HCT116 (cell line): ENCODE data around the gene EPS8L2.

Experiments used
- CEBPB ChIP-seq: IDR thresholded peaks from 2 replicates; pipeline ENCODE4 v1.6.1; 2012; ENCODE audit warnings: low read depth
- ELF1 ChIP-seq: IDR thresholded peaks from 2 replicates; pipeline ENCODE4 v1.6.1; 2012; ENCODE audit warnings: low read depth, borderline replicate concordance
- EZH2phosphoT487 ChIP-seq: fragments of 200-600 bp; IDR thresholded peaks from 2 replicates; pipeline ENCODE4 v1.6.1; 2018; ENCODE audit warnings: antibody characterized with exemption, borderline replicate concordance
- FOSL1 ChIP-seq: IDR thresholded peaks from 2 replicates; pipeline ENCODE4 v1.6.1; 2012; ENCODE audit warnings: low read depth
- JUND ChIP-seq: IDR thresholded peaks from 2 replicates; pipeline ENCODE4 v1.6.1; 2012
- POLR2A ChIP-seq: IDR thresholded peaks from 2 replicates; pipeline ENCODE4 v1.7.0; 2011; ENCODE audit warnings: borderline replicate concordance; ENCODE audit not compliant: insufficient read depth, insufficient read length; ENCODE audit errors: extremely low read depth
- TF ChIP-seq, protein P1 (sequence below), 3 experiments: fragments of 200-600 bp in 1 of 3; sonication (generic) in 1 of 3; IDR thresholded peaks in 2 of 3; conservative IDR thresholded peaks in 1 of 3; 2 replicates each; pipeline ENCODE4 v1.5.1; 2012 to 2017; ENCODE audit warnings: low read depth in 2 of 3, low read length in 2 of 3, antibody characterized with exemption in 1 of 3, borderline replicate concordance in 1 of 3, control low read depth in 1 of 3, mild to moderate bottlenecking in 1 of 3, mixed read lengths in 1 of 3, mixed run types in 1 of 3, moderate library complexity in 1 of 3; ENCODE audit not compliant: insufficient read depth in 1 of 3
- TF ChIP-seq, protein P2 (sequence below): IDR thresholded peaks from 2 replicates; pipeline ENCODE4 v1.6.1; 2012; ENCODE audit warnings: low read depth

DNA sequence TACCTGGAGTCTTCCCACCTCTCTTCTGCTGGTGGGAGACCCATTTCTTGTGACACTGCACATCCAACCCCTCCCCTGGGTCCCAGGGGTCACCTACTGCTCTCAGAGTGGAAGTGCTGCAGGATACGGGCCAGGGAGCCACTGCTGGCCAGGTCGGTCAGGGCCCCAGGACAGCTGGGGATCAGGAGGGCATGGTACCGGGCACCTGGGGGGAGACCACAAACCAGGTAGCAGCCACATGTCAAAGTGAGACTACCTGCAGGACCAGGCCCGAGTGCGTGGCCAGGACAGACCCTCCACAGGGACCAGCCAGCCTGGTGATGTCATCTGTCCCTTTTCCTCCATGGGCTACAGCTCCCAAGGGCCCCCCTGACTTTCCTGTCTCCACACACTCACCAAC, 67.4 kb downstream of the EPS8L2 start:
- TF ChIP-seq CEBPB (no peak), FOSL1 (no peak), JUND (no peak), POLR2A (no peak), ELF1 (no peak), EZH2phosphoT487 (no peak)
- TF ChIP-seq, protein P1, sequence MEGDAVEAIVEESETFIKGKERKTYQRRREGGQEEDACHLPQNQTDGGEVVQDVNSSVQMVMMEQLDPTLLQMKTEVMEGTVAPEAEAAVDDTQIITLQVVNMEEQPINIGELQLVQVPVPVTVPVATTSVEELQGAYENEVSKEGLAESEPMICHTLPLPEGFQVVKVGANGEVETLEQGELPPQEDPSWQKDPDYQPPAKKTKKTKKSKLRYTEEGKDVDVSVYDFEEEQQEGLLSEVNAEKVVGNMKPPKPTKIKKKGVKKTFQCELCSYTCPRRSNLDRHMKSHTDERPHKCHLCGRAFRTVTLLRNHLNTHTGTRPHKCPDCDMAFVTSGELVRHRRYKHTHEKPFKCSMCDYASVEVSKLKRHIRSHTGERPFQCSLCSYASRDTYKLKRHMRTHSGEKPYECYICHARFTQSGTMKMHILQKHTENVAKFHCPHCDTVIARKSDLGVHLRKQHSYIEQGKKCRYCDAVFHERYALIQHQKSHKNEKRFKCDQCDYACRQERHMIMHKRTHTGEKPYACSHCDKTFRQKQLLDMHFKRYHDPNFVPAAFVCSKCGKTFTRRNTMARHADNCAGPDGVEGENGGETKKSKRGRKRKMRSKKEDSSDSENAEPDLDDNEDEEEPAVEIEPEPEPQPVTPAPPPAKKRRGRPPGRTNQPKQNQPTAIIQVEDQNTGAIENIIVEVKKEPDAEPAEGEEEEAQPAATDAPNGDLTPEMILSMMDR (IDR thresholded peaks at IDR 0.05 in 2 of 3, conservative IDR thresholded peaks at IDR 0.05 in 1 of 3; ENCODE audit: borderline replicate concordance in 1 of 3, insufficient read depth in 1 of 3, low read depth in 2 of 3, low read length in 2 of 3), result no peak
- TF ChIP-seq, protein P2, sequence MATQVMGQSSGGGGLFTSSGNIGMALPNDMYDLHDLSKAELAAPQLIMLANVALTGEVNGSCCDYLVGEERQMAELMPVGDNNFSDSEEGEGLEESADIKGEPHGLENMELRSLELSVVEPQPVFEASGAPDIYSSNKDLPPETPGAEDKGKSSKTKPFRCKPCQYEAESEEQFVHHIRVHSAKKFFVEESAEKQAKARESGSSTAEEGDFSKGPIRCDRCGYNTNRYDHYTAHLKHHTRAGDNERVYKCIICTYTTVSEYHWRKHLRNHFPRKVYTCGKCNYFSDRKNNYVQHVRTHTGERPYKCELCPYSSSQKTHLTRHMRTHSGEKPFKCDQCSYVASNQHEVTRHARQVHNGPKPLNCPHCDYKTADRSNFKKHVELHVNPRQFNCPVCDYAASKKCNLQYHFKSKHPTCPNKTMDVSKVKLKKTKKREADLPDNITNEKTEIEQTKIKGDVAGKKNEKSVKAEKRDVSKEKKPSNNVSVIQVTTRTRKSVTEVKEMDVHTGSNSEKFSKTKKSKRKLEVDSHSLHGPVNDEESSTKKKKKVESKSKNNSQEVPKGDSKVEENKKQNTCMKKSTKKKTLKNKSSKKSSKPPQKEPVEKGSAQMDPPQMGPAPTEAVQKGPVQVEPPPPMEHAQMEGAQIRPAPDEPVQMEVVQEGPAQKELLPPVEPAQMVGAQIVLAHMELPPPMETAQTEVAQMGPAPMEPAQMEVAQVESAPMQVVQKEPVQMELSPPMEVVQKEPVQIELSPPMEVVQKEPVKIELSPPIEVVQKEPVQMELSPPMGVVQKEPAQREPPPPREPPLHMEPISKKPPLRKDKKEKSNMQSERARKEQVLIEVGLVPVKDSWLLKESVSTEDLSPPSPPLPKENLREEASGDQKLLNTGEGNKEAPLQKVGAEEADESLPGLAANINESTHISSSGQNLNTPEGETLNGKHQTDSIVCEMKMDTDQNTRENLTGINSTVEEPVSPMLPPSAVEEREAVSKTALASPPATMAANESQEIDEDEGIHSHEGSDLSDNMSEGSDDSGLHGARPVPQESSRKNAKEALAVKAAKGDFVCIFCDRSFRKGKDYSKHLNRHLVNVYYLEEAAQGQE, result no peak
